NCI-H510A (cell line): ENCODE data around the gene LMX1B.
"Not testable (repeated sequence)": the region's sequence is repeated elsewhere in the genome, so short reads cannot be mapped to it uniquely, and the experiment has no call there.

Source experiments
- DNase-seq: peaks from one replicate; lab custom pipeline; 2025; lab: John Stamatoyannopoulos, UW

LMX1B gene

DNA sequence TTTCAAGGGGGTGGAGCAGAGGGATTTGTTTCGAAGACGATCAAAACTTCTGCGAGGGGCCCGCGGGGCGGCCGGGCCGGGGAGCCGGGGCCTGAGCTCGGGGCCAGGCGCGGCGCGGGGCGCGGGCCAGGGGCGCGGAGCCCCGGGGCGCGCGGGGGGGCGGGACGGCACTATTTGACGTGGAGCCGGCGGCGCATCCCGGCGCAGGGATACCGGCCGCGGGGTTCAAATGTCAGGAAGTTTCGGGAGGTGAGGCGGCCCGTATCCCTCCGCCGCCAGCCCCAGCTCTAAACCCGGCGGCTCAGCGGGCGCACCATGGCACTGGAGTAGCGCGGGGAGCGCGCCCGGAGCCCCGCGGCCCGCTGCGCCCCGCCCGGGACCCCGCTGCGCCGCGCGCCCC, at the start of gene LMX1B:
Gene LMX1B, plus strand, starts transcription at position 278 of the 400 bp plus-strand sequence. CDS start 522 bp downstream, outside the sequence.
- DNase-seq: peak; percentile 65

DNA sequence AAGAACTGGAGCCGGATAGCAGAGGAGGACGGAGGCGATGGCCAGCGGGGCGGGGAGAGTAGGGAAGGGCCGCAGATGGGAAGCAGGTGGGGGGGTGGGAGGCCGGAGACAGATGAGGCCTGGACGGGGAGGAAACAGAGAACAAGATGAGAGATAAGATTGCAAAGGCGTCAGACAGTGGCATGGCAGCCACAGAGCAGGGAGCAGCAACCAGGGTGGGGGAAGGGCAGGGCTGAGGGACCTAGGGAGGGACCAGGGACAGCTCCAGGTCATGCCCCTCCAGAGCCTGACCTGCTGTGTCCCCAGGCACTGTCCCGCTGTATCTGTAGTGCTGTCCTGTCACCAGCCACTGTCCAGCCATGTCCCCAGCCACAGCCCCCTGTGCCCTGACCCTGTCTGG, 49.6 kb upstream of the LMX1B start:
- no peak for DNase-seq

DNA sequence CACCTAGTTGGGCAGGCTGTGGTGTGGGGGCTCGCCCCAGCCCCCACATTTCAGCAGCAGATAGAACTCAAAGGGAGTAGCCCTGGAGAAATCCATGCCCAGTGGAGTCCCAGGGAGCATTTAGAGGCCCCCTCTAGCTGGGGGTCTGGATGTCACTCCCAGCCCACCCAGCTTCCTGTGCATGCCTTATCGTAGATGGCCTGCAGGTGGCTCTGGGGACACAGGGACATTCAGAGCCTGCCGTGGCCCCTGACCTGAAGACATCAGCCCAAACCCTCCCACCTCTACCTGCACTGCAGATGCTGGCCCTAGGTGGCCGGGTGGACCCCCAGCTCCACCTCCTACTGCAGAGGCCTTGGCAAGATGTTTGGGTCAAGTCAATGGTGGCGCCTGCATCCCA, 49.0 kb upstream of the LMX1B start:
- no peak for DNase-seq

DNA sequence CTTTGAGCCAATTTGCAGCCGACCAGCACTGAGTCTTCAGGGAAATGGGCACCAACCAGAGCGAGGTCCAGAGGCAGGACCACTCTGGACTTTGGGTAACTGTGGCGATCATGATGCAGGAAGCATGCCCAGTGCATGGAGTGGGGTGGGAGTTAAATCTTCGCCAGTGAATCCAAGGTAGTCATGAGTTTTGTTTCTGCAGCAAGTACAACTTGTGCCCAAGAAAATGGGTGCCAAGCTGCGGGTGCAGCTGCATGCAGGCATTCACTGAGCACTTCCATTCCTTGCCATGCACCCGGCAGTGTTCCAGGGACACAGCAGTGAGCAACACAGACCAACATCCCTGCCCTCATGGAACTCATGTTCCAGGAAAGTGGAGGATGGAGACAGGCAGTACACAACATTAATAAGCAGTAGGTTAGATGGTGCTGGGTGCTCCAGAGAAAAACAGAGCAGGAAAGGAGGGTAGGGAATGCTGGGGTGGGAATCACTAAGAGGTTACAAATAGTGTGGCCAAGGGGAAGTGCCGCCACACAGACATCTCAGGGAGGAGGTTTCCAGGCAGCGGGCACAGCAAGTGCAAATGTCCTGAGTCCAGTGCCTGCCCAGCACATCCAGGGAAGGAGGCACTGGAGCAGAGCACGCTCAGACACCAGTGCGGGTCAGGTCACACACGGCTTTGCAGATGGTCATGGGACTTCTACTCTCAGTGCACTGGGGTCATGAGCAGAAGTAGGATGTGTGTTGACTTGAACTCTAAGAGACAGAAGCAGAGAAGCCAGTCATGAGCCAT, 48.2 kb upstream of the LMX1B start:
- DNase-seq: no peak

DNA sequence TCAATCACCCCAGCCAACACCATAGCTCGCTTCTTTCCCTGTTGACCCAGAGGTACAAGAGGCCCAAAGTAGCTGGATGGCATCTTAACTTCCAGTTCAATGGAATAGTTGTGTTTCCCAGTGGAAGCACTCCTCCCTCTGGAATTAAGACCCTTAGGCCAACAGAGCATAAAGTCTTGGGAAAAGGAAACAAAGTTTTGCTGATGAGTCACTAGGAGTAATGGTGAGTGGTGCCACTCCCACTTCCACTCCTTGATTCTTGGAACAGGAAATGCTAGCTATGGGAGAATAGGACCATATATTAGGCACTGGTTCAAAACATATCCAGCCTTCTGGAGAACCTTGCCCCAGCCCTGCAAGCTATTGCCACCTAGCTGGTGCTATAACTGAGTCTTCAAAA, 44.7 kb upstream of the LMX1B start:
- no peak for DNase-seq

DNA sequence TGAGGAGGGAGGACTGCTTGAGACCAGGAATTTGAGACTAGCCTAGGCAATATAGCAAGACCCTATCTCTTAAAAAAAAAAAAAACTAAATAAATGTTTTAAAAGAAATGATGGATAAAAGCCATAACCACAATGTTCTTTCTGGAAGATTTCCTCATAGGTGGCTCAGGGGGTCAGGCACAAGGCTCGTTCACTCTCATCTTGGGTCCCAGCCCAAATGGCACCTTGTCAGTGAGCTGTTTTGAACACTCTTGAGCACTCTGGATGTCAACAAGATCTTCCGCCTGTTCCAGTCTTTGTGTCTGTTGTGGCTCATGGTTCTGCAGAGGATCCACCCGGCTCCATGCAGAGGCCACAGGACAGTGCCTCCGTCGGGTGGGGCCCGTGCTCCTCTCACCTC, 35.7 kb upstream of the LMX1B start:
- DNase-seq: no peak

DNA sequence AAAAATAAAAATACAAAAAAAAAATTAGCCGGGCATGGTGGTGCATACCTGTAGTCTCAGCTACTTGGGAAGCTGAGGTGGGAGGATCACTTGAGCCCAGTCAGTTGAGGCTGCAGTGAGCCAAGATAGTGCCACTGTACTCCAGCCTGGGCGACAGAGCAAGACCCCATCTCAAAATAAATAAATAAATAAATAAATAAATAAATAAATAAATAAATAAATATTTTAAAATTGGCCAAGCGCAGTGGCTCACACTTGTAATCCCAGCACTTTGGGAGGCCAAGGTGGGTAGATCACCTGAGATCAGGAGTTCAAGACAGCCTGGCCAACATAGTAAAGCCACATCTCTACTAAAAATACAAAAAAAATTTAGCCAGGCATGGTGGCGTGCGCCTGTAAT, 33.4 kb upstream of the LMX1B start:
- not testable (repeated sequence) for DNase-seq

DNA sequence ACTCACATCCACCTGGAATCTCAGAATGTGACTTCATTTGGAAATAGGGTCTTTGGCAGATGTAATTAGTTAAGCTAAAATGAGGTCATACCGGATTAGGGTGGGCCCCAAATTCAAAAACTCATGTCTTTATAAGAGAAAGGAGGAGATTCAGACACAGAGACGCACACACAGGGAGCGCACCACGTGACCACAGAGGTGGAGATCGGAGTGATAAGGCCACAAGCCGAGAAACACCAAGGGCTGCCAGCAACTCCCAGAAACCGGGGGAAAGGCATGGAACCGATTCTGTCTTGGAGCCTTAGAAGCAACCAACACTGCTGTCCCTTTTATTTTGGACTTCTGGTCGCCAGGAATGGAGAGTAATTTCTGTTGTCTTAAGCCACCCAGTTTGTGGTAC, 31.8 kb upstream of the LMX1B start:
- no peak for DNase-seq

DNA sequence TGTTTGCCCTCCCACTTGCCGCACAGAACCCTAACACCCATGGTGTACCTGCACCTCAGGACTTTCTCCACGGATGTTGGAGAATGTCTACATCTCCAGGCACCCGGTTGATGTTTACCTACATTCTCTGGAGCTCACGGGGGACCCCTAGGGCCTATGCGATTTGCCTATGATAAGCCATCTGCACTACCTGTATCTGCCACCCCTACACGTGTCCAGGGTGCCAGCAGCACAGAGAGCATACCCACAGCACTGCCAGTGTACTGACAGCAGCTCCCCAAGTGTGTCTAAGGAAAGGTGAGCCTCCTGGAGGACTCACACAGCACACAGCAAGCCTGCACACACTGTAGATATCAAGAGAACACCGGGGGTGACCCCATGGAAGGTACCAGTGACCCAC, 31.3 kb upstream of the LMX1B start:
- no peak for DNase-seq

DNA sequence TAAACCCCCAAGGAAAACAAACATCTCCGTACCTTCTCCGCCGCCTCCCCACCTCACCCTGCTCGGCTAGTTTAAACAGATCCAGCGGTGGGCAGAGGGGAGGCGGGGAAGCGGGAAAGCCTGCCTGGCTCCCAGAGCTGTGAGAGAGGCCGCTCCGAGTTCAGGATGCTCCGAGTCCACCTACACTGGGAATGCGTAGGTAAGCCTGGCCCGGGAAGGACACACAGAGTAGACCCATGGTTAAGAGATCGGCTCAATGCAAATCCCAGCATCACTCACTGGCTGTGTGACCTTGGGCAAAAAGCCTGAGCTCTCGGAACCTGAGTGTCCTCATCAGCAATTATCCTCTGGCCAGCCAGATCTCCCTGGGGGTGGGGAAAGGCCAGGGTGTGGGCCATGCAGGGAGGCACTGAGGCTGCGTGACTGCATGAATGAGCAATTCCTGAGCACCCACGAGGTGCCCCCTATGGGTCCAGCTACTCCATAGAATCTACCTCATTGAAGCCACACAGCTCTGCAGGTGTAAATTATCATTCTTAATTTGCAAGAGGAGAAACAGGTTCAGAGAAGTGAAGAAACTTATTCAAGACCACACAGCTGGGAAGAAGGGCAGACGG, 30.5 kb upstream of the LMX1B start:
- DNase-seq: no peak

DNA sequence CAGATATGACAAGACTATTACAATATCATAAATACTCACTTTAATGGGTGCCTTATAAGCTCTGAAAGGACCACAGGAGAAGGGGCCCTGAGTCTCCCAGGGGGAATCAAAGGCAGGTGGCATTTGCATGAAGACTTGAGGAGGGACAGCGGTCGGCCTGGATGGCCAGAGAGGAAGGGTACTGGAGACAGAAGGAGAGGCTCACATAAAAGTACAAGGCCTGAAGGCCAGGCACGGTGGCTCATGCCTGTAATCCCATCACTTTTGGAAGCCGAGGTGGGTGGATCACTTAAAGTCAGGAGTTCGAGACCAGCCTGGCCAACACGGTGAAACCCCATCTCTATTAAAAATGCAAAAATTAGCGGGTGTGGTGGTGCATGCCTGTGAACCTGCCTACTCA, 29.1 kb upstream of the LMX1B start:
- no peak for DNase-seq

DNA sequence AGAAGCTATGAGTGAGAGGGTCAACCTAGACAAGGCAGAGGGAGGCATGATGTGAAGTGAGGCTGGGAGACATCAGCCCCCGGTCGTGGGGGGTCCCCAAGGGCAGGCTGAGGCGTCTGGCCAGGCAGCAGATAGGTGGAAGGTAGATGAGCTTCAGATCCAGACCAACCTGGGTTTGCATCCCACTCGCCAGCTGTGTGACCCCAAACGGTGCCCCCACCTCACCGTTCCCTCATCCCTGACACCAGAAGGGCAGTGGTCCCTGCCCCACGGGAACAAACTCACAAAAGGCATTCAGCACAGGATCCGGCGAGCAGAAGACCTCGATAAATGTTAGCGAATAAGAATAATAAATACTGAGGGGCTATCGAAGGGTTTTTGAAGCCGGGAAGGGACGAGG, 27.5 kb upstream of the LMX1B start:
- DNase-seq: no peak

DNA sequence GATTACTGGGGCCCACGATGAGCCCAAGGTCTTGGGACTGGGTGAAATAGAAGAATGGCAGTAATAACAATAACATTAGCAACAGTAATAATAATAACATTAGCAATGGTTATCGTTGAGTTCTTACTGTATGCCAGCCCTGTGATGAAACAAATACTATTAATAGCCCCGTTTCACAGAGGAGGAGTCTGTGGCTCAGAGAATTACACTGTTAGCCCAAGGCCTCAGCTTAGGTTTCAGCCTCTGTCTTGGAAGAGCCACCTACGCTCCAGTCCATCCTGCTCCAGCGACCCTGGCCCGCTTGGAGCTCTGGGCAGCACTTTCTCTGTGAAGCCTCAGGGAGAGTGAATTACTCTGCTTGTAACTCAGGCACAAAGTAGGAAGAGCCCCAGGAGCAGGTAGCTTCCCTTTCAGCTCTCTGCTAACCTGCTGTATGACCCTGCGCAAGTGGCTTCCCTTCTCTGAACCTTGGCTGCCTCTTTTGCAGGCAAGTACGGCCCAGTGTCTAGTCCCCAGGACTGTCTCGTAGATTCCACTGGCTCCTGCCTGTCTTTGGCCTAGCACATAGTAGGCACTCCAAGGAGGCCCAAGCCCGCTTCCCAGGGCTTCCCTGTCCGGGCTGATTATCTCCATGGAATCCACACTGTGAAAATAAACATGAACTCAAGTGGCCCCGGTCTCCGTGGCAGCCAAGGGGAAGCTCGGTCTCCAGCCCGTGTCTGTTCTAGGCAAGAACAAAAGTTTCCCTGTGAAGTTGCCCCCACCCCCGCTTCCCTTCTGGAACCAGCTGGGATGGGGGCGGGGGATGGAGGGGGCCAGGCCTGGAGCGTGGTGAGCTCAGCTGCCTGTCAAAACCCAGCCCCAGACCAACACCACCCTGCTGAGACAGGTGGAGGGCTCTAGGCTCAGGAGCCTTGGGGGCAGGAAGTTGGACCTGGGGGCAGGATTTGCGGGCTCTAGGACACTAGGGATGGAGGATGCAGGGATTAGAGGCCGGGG, 26.2 kb upstream of the LMX1B start:
- no peak for DNase-seq

DNA sequence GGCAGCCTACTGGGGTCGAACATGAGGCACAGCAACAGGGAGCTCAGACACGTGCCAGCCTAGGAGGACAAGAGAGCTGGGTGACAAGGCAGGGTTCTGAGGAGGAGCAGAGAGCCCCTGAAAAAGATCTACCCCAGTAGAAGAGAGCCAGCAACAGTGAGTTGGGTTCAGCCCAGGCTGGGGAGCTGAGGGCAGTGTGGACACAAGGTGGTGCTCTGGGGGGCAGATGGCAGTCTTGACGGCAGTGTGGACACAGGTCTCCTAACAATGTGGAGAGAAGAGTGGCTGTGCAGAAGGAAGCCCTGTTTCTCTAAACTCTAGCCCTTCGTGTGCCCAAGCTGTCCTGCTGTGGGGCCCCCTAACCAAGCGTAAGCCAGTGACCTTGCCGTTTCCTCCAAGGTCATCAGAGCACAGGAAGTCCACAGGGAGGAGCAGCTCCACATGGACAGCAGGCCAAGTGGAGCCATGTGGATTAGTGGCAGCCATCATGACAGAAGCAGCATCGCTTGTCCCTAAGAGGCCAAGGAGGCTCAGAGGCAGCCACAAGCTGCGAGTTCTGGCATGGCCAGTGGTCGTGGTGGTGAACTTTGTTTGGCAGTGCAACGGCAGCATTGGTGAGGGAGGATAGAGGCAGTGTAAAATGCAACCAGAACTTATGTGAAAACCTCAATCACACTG, 25.1 kb upstream of the LMX1B start:
- DNase-seq: no peak

DNA sequence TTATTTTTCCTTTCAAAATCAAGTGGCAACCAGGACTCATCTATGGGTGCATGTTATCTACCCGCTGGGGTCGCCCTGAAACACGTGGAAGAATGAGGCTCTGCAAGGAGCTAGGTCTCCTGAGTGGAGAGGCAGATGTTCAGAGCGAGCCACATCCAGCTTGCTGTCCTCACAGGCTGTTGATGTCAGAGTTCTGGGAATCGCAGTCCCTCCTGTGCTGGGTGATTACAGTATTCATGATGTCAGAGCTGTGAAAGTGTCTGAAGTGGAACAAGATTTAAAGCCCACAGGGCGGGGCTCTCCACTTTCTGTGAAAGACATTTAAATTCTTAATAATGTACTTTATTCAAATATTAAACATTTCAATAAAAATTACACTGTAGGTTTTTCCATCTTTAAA, 24.4 kb upstream of the LMX1B start:
- no peak for DNase-seq

DNA sequence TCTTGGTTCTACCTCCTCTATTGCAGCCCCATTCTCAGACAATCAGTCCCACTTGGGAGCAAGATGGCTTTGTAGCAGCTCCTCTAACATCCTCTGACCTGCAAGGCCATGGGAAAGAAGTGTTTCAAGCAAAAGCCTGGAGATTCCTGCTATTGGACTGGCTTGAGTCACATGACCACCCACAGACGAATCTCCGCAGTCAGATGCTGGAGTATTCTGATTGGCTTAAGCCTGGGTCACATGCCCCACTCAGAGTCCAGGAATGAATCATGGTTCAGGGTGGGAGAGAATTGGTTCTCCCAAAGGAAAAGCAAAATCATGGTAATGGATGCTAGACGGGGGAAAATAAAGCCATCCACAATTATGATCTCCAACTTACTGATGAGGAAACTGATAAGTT, 22.6 kb upstream of the LMX1B start:
- DNase-seq: no peak

DNA sequence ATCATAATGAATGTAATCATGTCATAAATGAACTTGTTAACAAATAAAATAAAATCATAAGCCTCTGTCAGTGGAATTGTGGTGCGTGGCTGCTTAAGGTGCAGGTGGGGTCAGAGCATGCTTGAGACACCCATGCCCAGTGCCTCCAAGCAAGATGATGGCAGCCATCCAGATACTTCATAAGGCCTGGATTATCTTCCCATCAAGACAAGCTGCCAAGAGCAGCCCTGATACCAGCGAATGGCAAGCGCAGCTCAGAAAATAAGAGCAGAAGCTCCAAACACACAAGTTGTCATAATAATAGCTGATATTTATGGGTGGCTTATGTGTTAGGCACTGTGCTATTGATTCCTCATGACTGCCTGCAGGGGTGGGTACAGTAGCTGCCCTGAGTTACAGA, 21.8 kb upstream of the LMX1B start:
- no peak for DNase-seq

DNA sequence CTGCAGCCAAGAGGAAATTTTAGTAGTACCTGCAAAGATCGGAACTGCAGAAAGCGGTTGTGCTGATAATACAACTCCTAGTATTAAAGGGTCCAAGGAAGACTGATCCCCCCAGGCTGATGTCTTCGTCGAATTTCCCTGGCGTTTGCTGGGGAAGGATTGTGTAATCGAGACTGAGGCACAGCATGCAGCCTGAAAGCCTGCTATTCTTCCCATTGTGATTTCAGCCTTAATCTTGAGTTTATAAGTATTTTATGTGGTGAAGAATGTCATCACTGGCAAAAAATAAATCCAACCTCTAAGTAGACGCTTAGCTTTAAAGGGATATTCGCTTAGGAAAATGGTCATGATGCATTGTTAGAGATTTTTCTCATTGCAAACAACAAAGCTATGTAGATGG, 21.3 kb upstream of the LMX1B start:
- no peak for DNase-seq

DNA sequence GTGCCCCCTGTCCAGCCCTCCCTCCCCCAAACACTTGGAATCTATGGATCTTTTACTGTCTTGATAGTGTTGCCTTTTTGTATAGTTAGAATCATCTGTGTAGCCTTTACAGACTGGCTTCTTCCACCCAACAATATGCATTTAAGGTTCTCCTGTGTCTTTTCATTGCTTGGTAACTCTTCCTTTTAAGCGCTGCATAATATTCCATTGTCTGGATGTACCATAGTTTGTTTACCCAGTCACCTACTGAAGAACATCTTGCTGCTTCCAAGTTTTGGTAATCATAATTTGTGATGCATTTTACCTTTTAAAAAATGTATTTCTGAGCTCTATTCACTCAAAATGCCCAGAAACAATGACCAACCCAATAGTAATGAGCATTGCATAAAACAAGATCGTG, 17.7 kb upstream of the LMX1B start:
- DNase-seq: no peak

DNA sequence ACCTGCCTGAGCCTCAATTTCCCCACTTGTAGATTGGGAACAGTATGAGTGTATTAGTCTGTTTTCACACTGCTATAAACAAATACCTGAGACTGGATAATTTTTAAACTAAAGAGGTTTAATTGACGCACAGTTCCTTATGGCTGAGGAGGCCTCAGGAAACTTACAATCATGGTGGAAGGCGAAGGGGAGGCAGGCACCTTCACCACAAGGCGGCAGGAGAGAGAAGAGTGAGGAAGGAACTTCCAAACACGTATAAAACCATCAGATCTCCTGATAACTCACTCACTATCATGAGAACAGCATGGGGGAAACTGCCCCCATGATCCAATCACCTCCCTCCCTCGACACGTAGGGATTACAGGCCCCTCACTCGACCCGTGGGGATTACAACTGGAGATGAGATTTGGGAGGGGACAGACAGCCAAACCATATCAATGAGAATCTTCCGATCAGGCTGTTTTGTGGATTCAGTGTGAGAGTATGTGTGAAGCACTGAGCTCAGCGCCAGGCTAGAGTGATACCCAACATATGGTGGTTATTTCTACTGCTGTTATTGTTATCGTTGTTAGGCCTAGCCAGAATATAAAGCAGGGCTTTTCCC, 14.6 kb upstream of the LMX1B start:
- no peak for DNase-seq
